ENCODE results near the gene HMCN2.

- no peak for TF ChIP-seq POLR2AphosphoS5 (IDR thresholded peaks at IDR 0.05)
- TF ChIP-seq EP300 (IDR thresholded peaks at IDR 0.05) = no peak
- TF ChIP-seq, protein P1, sequence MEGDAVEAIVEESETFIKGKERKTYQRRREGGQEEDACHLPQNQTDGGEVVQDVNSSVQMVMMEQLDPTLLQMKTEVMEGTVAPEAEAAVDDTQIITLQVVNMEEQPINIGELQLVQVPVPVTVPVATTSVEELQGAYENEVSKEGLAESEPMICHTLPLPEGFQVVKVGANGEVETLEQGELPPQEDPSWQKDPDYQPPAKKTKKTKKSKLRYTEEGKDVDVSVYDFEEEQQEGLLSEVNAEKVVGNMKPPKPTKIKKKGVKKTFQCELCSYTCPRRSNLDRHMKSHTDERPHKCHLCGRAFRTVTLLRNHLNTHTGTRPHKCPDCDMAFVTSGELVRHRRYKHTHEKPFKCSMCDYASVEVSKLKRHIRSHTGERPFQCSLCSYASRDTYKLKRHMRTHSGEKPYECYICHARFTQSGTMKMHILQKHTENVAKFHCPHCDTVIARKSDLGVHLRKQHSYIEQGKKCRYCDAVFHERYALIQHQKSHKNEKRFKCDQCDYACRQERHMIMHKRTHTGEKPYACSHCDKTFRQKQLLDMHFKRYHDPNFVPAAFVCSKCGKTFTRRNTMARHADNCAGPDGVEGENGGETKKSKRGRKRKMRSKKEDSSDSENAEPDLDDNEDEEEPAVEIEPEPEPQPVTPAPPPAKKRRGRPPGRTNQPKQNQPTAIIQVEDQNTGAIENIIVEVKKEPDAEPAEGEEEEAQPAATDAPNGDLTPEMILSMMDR (IDR thresholded peaks at IDR 0.05) = no peak
Measured at GRCh38 chr9:130234340-130235260, 31.0 kb upstream of the HMCN2 start.

Measured in esophagus muscularis mucosa (tissue), 4 donors.